Gastroesophageal sphincter (tissue), 4 donors: ENCODE results near the gene SDK2. TPM values are rescaled to one million over a fixed set of nuclear protein-coding genes. Genes with fewer than 3 reads are reported as not detected.
A peak's percentile ranks its signal among the peaks of the same experiment; 100 is the strongest.
"Not testable (repeated sequence)": the region's sequence is repeated elsewhere in the genome, so short reads cannot be mapped to it uniquely, and the experiment has no call there.

ENCODE experiments used
- ATAC-seq: fragments of 150-250 bp; one replicate; pipeline ENCODE4 v1.9.1; 2016; ENCODE audit warnings: mild to moderate bottlenecking, moderate library complexity
- H3K27ac ChIP-seq, 4 donors: fragments of 200-600 bp; sonication (generic) in 3 of 4; 1 replicate in 3 of 4; 2 replicates in 1 of 4; pipeline ENCODE4 v1.5.1; 2016 to 2019
- H3K27me3 ChIP-seq: fragments of 200-600 bp; sonication (generic); one replicate; pipeline ENCODE4 v1.5.1; 2019
- H3K36me3 ChIP-seq, 2 donors: fragments of 200-600 bp; sonication (generic); one replicate each; pipeline ENCODE4 v1.5.1; 2019; ENCODE audit warnings: control low read depth in 1 of 2
- H3K4me1 ChIP-seq, 3 donors: fragments of 200-600 bp; sonication (generic); 1 replicate in 2 of 3; 2 replicates in 1 of 3; pipeline ENCODE4 v1.5.1; 2016 to 2019; ENCODE audit warnings: control low read depth in 2 of 3
- H3K4me3 ChIP-seq, 2 donors: fragments of 200-600 bp; sonication (generic); one replicate each; pipeline ENCODE4 v1.5.1; 2019; ENCODE audit warnings: mild to moderate bottlenecking in 1 of 2, moderate library complexity in 1 of 2
- H3K9me3 ChIP-seq, 3 donors: fragments of 200-600 bp; sonication (generic); one replicate each; pipeline ENCODE4 v1.5.1; 2017 to 2019; ENCODE audit warnings: control low read depth in 2 of 3
- CTCF ChIP-seq, 4 experiments: fragments of 200-600 bp in 2 of 4; fragments of 450-650 bp in 2 of 4; sonication (generic) in 1 of 4; IDR thresholded peaks; one replicate each; pipeline ENCODE4 v1.5.1; 2017 to 2019; ENCODE audit warnings: antibody characterized with exemption in 4 of 4, mild to moderate bottlenecking in 2 of 4, moderate library complexity in 2 of 4
- EP300 ChIP-seq: sonication (generic); formaldehyde crosslinking; IDR thresholded peaks from one replicate; pipeline ENCODE4 v1.6.1; 2017; ENCODE audit warnings: antibody characterized with exemption, mild to moderate bottlenecking
- POLR2A ChIP-seq, 2 donors: fragments of 450-650 bp; IDR thresholded peaks; one replicate each; pipeline ENCODE4 v1.6.1; 2017; ENCODE audit warnings: antibody characterized with exemption in 2 of 2, mild to moderate bottlenecking in 2 of 2, moderate library complexity in 1 of 2
- POLR2AphosphoS5 ChIP-seq: sonication (generic); formaldehyde crosslinking; IDR thresholded peaks from one replicate; pipeline ENCODE4 v1.6.1; 2017; ENCODE audit warnings: antibody characterized with exemption
- WGBS, 2 donors: methylation state at CpG; one replicate each; pipeline ENCODE4 v1.1.5; 2018; ENCODE audit warnings: low coverage in 1 of 2; 5-methylcytosine and 5-hydroxymethylcytosine counted together
- total RNA-seq, 4 donors: library from RNA; depleted of rRNA; stranded (reverse); fragments of >200 nt; gene quantifications; one replicate each; pipeline ENCODE4 v1.1.0, GENCODE V29; 2016

SDK2 gene
- total RNA-seq, 4 donors from 2014 or later, result 0.31 to 2.0 (median 0.78) TPM

GRCh38 chr17:73316919-73317505, 327.2 kb downstream of the SDK2 start:
- Histone ChIP-seq H3K27ac (no peak overlapping the region), H3K4me1 (peaks cover 0 to 9% (median 0%) of the 10 kb centered on the region in 3 donors), H3K36me3 (no peaks in the 10 kb centered on the region), H3K27me3 (no peaks in the 10 kb centered on the region), H3K4me3 (no peak overlapping the region), H3K9me3 (no peaks in the 10 kb centered on the region)
- no CpG with 5 or more reads among the region's 8 CpGs for WGBS, 2 donors
- peak; percentile 18 for ATAC-seq
- TF ChIP-seq POLR2A (IDR thresholded peaks at IDR 0.05) (no peak), CTCF (IDR thresholded peaks at IDR 0.05) (no peak), POLR2AphosphoS5 (no peak), EP300 (no peak)

- Histone ChIP-seq H3K9me3 (no peaks in the 10 kb centered on the region), H3K27ac (no peak overlapping the region), H3K36me3 (no peaks in the 10 kb centered on the region), H3K4me3 (no peak overlapping the region), H3K4me1 (peaks cover 0 to 9% (median 0%) of the 10 kb centered on the region in 3 donors), H3K27me3 (no peaks in the 10 kb centered on the region)
- 100% methylated on average over 1 to 2 of the region's 5 CpGs for WGBS, 2 donors
- TF ChIP-seq CTCF (IDR thresholded peaks at IDR 0.05) (no peak), POLR2AphosphoS5 (no peak), POLR2A (IDR thresholded peaks at IDR 0.05) (no peak), EP300 (no peak)
- ATAC-seq, result no peak
These were observed 328.8 kb downstream of the SDK2 start for GRCh38 chr17:73315471-73315870.

- 75% methylated on average over 4 to 6 of the region's 8 CpGs for WGBS, 2 donors
- Histone ChIP-seq H3K4me3 (no peak overlapping the region), H3K36me3 (no peaks in the 10 kb centered on the region), H3K27ac (no peak overlapping the region), H3K27me3 (no peaks in the 10 kb centered on the region), H3K9me3 (no peaks in the 10 kb centered on the region), H3K4me1 (peaks cover 0 to 27% (median 14%) of the 10 kb centered on the region in 3 donors)
- TF ChIP-seq EP300 (no peak), POLR2A (IDR thresholded peaks at IDR 0.05) (no peak)
- no peak for ATAC-seq
These were observed 330.6 kb downstream of the SDK2 start for GRCh38 chr17:73313526-73314127.

GRCh38 chr17:73312887-73313286, 331.4 kb downstream of the SDK2 start:
- peaks cover 0 to 34% (median 20%) of the 10 kb centered on the region in 3 donors for H3K4me1 ChIP-seq
- not testable (repeated sequence) for H3K9me3 ChIP-seq, ATAC-seq, H3K27me3 ChIP-seq, H3K36me3 ChIP-seq, H3K4me3 ChIP-seq
- 90% methylated on average over 2 to 3 of the region's 11 CpGs for WGBS, 2 donors
- peak overlapping the region; percentile 81 to 100 (median 98) for H3K27ac ChIP-seq

- H3K27ac ChIP-seq, result peak within 1 kb of the TSS; percentile 94 to 100 (median 98)
- peak; percentile 93 for ATAC-seq
- 0% methylated on average over 11 of the region's 71 CpGs; no CpG with 5 or more reads in 1 of the 2 donors for WGBS, 2 donors
- no peaks in the 10 kb centered on the region for H3K9me3 ChIP-seq
- peak; percentile 98 to 99 for TF ChIP-seq POLR2A (IDR thresholded peaks at IDR 0.05)
- peak in 2 of 4 experiments; percentile 9 to 26 for TF ChIP-seq CTCF (IDR thresholded peaks at IDR 0.05)
- TF ChIP-seq POLR2AphosphoS5, result peak; percentile 98
- no peak for TF ChIP-seq EP300
- peak within 1 kb of the TSS; percentile 84 to 100 for H3K4me3 ChIP-seq
- H3K27me3 ChIP-seq, result no peaks in the 10 kb centered on the region
- H3K36me3 ChIP-seq, result no peaks in the 10 kb centered on the region
- peaks cover 0 to 43% (median 27%) of the 10 kb centered on the region in 3 donors for H3K4me1 ChIP-seq
These were observed 332.2 kb downstream of the SDK2 start, which contains the start of gene CDC42EP4 for GRCh38 chr17:73311781-73312641. Gene CDC42EP4, minus strand, starts transcription at chr17:73312001. Its CDS starts 25,501 bp downstream, at chr17:73286500.
